Neural progenitor cell (in vitro differentiated cells): Measurements from ENCODE around the gene PORCN.
"Not testable (repeated sequence)": the region's sequence is repeated elsewhere in the genome, so short reads cannot be mapped to it uniquely, and the experiment has no call there.

Experiments used
- CTCF ChIP-seq: fragments of 200-600 bp; sonication (generic); IDR thresholded peaks from 2 replicates; pipeline ENCODE4 v1.5.1; 2017; ENCODE audit warnings: antibody characterized with exemption, mild to moderate bottlenecking
- EZH2 ChIP-seq: fragments of 200-600 bp; sonication (generic); IDR thresholded peaks from 2 replicates; pipeline ENCODE4 v1.6.1; 2017; ENCODE audit warnings: antibody characterized with exemption, mild to moderate bottlenecking, moderate library complexity
- EZH2phosphoT487 ChIP-seq: fragments of 200-600 bp; sonication (generic); IDR thresholded peaks from 2 replicates; pipeline ENCODE4 v1.6.1; 2017; ENCODE audit warnings: antibody characterized with exemption

GRCh38 chrX:48519481-48519880 is 10.7 kb downstream of the PORCN start:
- TF ChIP-seq CTCF, EZH2, EZH2phosphoT487: not testable (repeated sequence)
